T-cell (primary cell): ENCODE data around the gene VTI1A. TPM values are rescaled to one million over a fixed set of nuclear protein-coding genes. Genes with fewer than 3 reads are reported as not detected.

Source experiments
- ATAC-seq, 4 experiments: fragments of 200-7000 bp in 3 of 4; fragments of 150-1000 bp in 1 of 4; cut with Tn5 transposase; replicated peaks in 1 of 4; 1 replicate in 3 of 4; 2 replicates in 1 of 4; pipeline ENCODE4 v1.10.0; 2021; ENCODE audit warnings: moderate library complexity in 3 of 4, mild to moderate bottlenecking in 2 of 4, moderate number of reproducible peaks in 1 of 4
- CTCF ChIA-PET, 2 donors: fragments of 300-600 bp; sonication (Branson Sonifier 250); formaldehyde crosslinking; loops; one replicate each; lab custom pipeline; 2022; ENCODE audit warnings: antibody characterized with exemption in 2 of 2; lab: Charles Lee
- POLR2A ChIA-PET, 2 donors: fragments of 300-600 bp; sonication (Branson Sonifier 250); formaldehyde crosslinking; loops; one replicate each; lab custom pipeline; 2022; ENCODE audit warnings: antibody characterized with exemption in 2 of 2; lab: Charles Lee
- DNase-seq, 35 experiments: peaks; one replicate each; pipeline versions ENCODE4 v3.0.0 to v3.0.0-alpha.2; 2013 to 2023
- H3K27ac ChIP-seq: one replicate; pipeline ENCODE4 v1.5.1; 2013; ENCODE audit warnings: low read length
- H3K27me3 ChIP-seq, 2 experiments: replicated peaks in 1 of 2; 1 replicate in 1 of 2; 2 replicates in 1 of 2; pipeline versions ENCODE4 v1.6.1 to v1.7.0; 2013; ENCODE audit warnings: low read length in 1 of 2, mixed read lengths in 1 of 2; ENCODE audit not compliant: control insufficient read depth in 2 of 2, insufficient read depth in 2 of 2; ENCODE audit errors: extremely low read depth in 1 of 2
- H3K36me3 ChIP-seq, 2 donors: 1 replicate in 1 of 2; 2 replicates in 1 of 2; pipeline versions ENCODE4 v1.6.1 to v1.7.0; 2013; ENCODE audit warnings: low read length in 1 of 2; ENCODE audit not compliant: control insufficient read depth in 2 of 2, insufficient read depth in 1 of 2; ENCODE audit errors: extremely low read depth in 1 of 2
- H3K4me1 ChIP-seq, 2 experiments: 1 replicate in 1 of 2; 2 replicates in 1 of 2; pipeline versions ENCODE4 v1.6.1 to v1.7.0; 2013; ENCODE audit warnings: low read length in 2 of 2, mixed read lengths in 1 of 2; ENCODE audit not compliant: insufficient read depth in 2 of 2, control insufficient read depth in 1 of 2; ENCODE audit errors: extremely low read depth in 1 of 2
- H3K4me3 ChIP-seq, 2 donors: 1 replicate in 1 of 2; 2 replicates in 1 of 2; pipeline versions ENCODE4 v1.5.1 to v1.7.0; 2013; ENCODE audit warnings: mild to moderate bottlenecking in 2 of 2, low read length in 1 of 2, moderate library complexity in 1 of 2; ENCODE audit not compliant: control insufficient read depth in 1 of 2; ENCODE audit errors: extremely low read depth in 1 of 2
- H3K9me3 ChIP-seq: 2 replicates; pipeline ENCODE4 v1.7.0; 2013
- H3K27ac Mint-ChIP-seq, 2 donors: one replicate each; pipeline ENCODE4 v1.8.0; 2020 to 2021; ENCODE audit warnings: mild to moderate bottlenecking in 2 of 2, mixed read lengths in 2 of 2
- H3K27me3 Mint-ChIP-seq, 2 donors: one replicate each; pipeline ENCODE4 v1.8.0; 2021 to 2022; ENCODE audit warnings: mixed read lengths in 2 of 2
- H3K36me3 Mint-ChIP-seq: one replicate; pipeline ENCODE4 v1.8.0; 2021; ENCODE audit warnings: mixed read lengths
- H3K4me1 Mint-ChIP-seq, 3 donors: one replicate each; pipeline ENCODE4 v1.8.0; 2020 to 2022; ENCODE audit warnings: mixed read lengths in 3 of 3, mild to moderate bottlenecking in 1 of 3
- H3K4me3 Mint-ChIP-seq, 3 donors: one replicate each; pipeline ENCODE4 v1.8.0; 2020 to 2022; ENCODE audit warnings: mild to moderate bottlenecking in 3 of 3, mixed read lengths in 3 of 3, moderate library complexity in 3 of 3
- H3K9me3 Mint-ChIP-seq, 3 donors: one replicate each; pipeline ENCODE4 v1.8.0; 2020 to 2022; ENCODE audit warnings: mixed read lengths in 3 of 3
- WGBS: methylation state at CpG from one replicate; pipeline ENCODE4 v1.1.5; 2013; ENCODE audit warnings: missing lambda C conversion rate; ENCODE audit not compliant: insufficient coverage; 5-methylcytosine and 5-hydroxymethylcytosine counted together
- total RNA-seq, 35 experiments: library from RNA in 6 of 35; stranded (reverse) in 6 of 35; fragments of 120-200 nt in 1 of 35; gene quantifications; one replicate each; pipeline versions ENCODE4 v1.2.1 to v1.2.4 and lab custom pipeline; 2013 to 2026

VTI1A gene
- total RNA-seq, 5 donors from 2014 or later (not counting 1 experiment from before 2014, with no cell fraction given) = 41.3 to 53.6 (median 43.5) TPM

- ATAC-seq (no peak), DNase-seq (no peak)
- Histone ChIP-seq H3K4me3 (no peak overlapping the region), H3K4me1 (no peaks in the 10 kb centered on the region), H3K9me3 (no peaks in the 10 kb centered on the region), H3K27me3 (no peaks in the 10 kb centered on the region), H3K27ac (no peak overlapping the region), H3K36me3 (peaks cover 0 to 5% of the 10 kb centered on the region in 2 donors)
- no peak overlapping the region for H3K4me3 Mint-ChIP-seq
- no peaks in the 10 kb centered on the region for H3K27me3 Mint-ChIP-seq
- no peaks in the 10 kb centered on the region for H3K4me1 Mint-ChIP-seq
- H3K36me3 Mint-ChIP-seq = peaks cover 60% of the 10 kb centered on the region
- no CpG with 5 or more reads among the region's 3 CpGs for WGBS
- POLR2A ChIA-PET = no interaction called here
- H3K9me3 Mint-ChIP-seq = no peaks in the 10 kb centered on the region
- H3K27ac Mint-ChIP-seq = no peak overlapping the region
- CTCF ChIA-PET = no interaction called here
These were observed 294.9 kb downstream of the VTI1A start for GRCh38 chr10:112741830-112742402.

GRCh38 chr10:112744181-112745096 lies 297.4 kb downstream of the VTI1A start:
- WGBS = 96% methylated on average over 6 of the region's 12 CpGs
- Mint-ChIP-seq H3K27ac (no peak overlapping the region), H3K36me3 (peaks cover 44% of the 10 kb centered on the region), H3K4me1 (no peaks in the 10 kb centered on the region), H3K4me3 (no peak overlapping the region), H3K9me3 (no peaks in the 10 kb centered on the region), H3K27me3 (no peaks in the 10 kb centered on the region)
- ChIA-PET POLR2A (interaction anchor here in 1 of 2 donors (0.6 kb wide), 1 partner anchor 34 kb away, joined by 3 read pairs; no protein-coding TSS in a partner anchor), CTCF (interaction anchor here (0.6 to 0.7 kb wide), 3 partner anchors 100 to 667 kb away, joined by 3 to 9 read pairs (median 3); no protein-coding TSS in a partner anchor)
- DNase-seq = no peak
- Histone ChIP-seq H3K27me3 (no peaks in the 10 kb centered on the region), H3K4me3 (no peak overlapping the region), H3K27ac (no peak overlapping the region), H3K36me3 (peaks cover 0 to 5% of the 10 kb centered on the region in 2 donors), H3K9me3 (no peaks in the 10 kb centered on the region), H3K4me1 (no peaks in the 10 kb centered on the region)
- ATAC-seq = no peak

- Histone ChIP-seq H3K4me3 (no peak overlapping the region), H3K27ac (no peak overlapping the region), H3K27me3 (no peaks in the 10 kb centered on the region), H3K4me1 (no peaks in the 10 kb centered on the region), H3K9me3 (no peaks in the 10 kb centered on the region), H3K36me3 (peaks cover 0 to 5% of the 10 kb centered on the region in 2 donors)
- ChIA-PET POLR2A (no interaction called here), CTCF (no interaction called here)
- H3K4me1 Mint-ChIP-seq = no peaks in the 10 kb centered on the region
- no peak overlapping the region for H3K4me3 Mint-ChIP-seq
- no peak overlapping the region for H3K27ac Mint-ChIP-seq
- no peaks in the 10 kb centered on the region for H3K27me3 Mint-ChIP-seq
- peaks cover 42% of the 10 kb centered on the region for H3K36me3 Mint-ChIP-seq
- ATAC-seq = no peak
- H3K9me3 Mint-ChIP-seq = no peaks in the 10 kb centered on the region
- WGBS = 97% methylated on average over 7 of the region's 7 CpGs
- DNase-seq = no peak
These were observed 299.3 kb downstream of the VTI1A start for GRCh38 chr10:112746329-112746728.

GRCh38 chr10:112750427-112751167 lies 303.6 kb downstream of the VTI1A start:
- Mint-ChIP-seq H3K4me3 (no peak overlapping the region), H3K4me1 (no peaks in the 10 kb centered on the region), H3K9me3 (no peaks in the 10 kb centered on the region), H3K27me3 (no peaks in the 10 kb centered on the region), H3K27ac (no peak overlapping the region), H3K36me3 (peaks cover 31% of the 10 kb centered on the region)
- Histone ChIP-seq H3K27me3 (no peaks in the 10 kb centered on the region), H3K4me1 (no peaks in the 10 kb centered on the region), H3K27ac (no peak overlapping the region), H3K4me3 (no peak overlapping the region), H3K9me3 (no peaks in the 10 kb centered on the region), H3K36me3 (peaks cover 0 to 1% of the 10 kb centered on the region in 2 donors)
- ChIA-PET CTCF (no interaction called here), POLR2A (no interaction called here)
- ATAC-seq (no peak), DNase-seq (no peak)
- WGBS = 63% methylated on average over 2 of the region's 6 CpGs

GRCh38 chr10:112751651-112752050 lies 304.6 kb downstream of the VTI1A start:
- WGBS = no CpG with 5 or more reads among the region's 3 CpGs
- no peaks in the 10 kb centered on the region for H3K27me3 ChIP-seq
- no peaks in the 10 kb centered on the region for H3K27me3 Mint-ChIP-seq
- H3K36me3 Mint-ChIP-seq = peaks cover 30% of the 10 kb centered on the region
- H3K4me1 Mint-ChIP-seq = no peaks in the 10 kb centered on the region
- no peaks in the 10 kb centered on the region for H3K9me3 Mint-ChIP-seq
- no peak overlapping the region for H3K4me3 Mint-ChIP-seq
- no peaks in the 10 kb centered on the region for H3K4me1 ChIP-seq
- CTCF ChIA-PET = no interaction called here
- POLR2A ChIA-PET = interaction anchor here in 1 of 2 donors (0.6 kb wide), 1 partner anchor 14 kb away, joined by 4 read pairs; no protein-coding TSS in a partner anchor
- H3K36me3 ChIP-seq = no peaks in the 10 kb centered on the region
- H3K9me3 ChIP-seq = no peaks in the 10 kb centered on the region
- no peak for ATAC-seq
- no peak overlapping the region for H3K4me3 ChIP-seq
- no peak overlapping the region for H3K27ac Mint-ChIP-seq
- DNase-seq = no peak
- no peak overlapping the region for H3K27ac ChIP-seq

- ATAC-seq = no peak
- CTCF ChIA-PET = no interaction called here
These were observed 305.3 kb downstream of the VTI1A start for GRCh38 chr10:112752288-112752687.

More at GRCh38 chr10:112752288-112752687, 305.3 kb downstream of the VTI1A start:
- POLR2A ChIA-PET = no interaction called here
- H3K4me1 Mint-ChIP-seq = no peaks in the 10 kb centered on the region
- Histone ChIP-seq H3K4me1 (no peaks in the 10 kb centered on the region), H3K9me3 (no peaks in the 10 kb centered on the region), H3K4me3 (no peak overlapping the region), H3K27ac (no peak overlapping the region), H3K27me3 (no peaks in the 10 kb centered on the region), H3K36me3 (no peaks in the 10 kb centered on the region)
- H3K4me3 Mint-ChIP-seq = no peak overlapping the region
- peaks cover 33% of the 10 kb centered on the region for H3K36me3 Mint-ChIP-seq
- no peaks in the 10 kb centered on the region for H3K9me3 Mint-ChIP-seq
- DNase-seq = no peak
- no peaks in the 10 kb centered on the region for H3K27me3 Mint-ChIP-seq
- no CpG with 5 or more reads among the region's 3 CpGs for WGBS
- no peak overlapping the region for H3K27ac Mint-ChIP-seq
